ENCODE measurements around the gene TMEM178B. TPM values are rescaled to one million over a fixed set of nuclear protein-coding genes. Genes with fewer than 3 reads are reported as not detected.

The TMEM178B gene
- total and polyA plus RNA-seq, 2 experiments from 2014 or later = 0.24 to 0.30 TPM

DNA sequence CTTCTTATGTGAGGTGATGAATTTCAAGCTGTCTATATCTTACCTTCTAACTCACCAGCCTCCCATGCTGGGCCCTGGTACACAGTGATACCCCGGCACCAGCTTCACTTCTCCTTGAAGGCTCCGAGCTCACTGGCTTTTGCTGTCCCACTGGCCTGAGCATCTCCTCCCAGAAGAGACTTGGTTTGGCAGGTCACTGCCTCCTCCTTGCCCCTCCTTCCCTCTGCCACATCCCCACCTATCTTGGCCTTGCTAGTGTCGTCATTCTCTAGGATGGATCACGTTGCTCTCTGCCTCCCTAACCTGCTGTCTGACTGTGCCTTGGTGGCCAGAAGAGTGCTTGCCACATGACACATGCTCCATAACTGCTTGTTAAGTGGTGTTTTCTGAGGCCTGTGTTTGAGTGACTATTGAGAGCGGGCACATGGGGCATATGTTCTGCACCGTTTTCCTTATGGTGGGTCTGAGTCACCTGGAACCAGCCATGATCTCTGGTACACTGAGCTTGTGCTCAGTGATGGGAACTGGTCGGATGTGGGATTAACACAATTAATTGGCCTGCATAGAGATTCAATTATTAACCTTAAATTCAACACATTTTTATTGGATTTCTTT is 86.5 kb downstream of the TMEM178B start:
- no peaks in the 10 kb centered on the region for H4K20me1 ChIP-seq (ENCODE audit: insufficient read depth, poor library complexity, severe bottlenecking)
- H2AFZ ChIP-seq = no peak overlapping the region
- no peaks in the 10 kb centered on the region for H3K36me3 ChIP-seq (replicated peaks; ENCODE audit: insufficient read depth, low read depth)
- DNase-seq (ENCODE audit: low spot score) = no peak
- no peaks in the 10 kb centered on the region for H3K79me2 ChIP-seq
- H3K9me3 ChIP-seq (ENCODE audit: low read depth) = no peaks in the 10 kb centered on the region
- 88% methylated on average over 7 of the region's 7 CpGs for WGBS (ENCODE audit: low lambda C conversion rate, missing lambda C conversion rate)
- no peak overlapping the region for H3K4me3 ChIP-seq
- no peak overlapping the region for H3K4me2 ChIP-seq
- TF ChIP-seq EZH2 (IDR thresholded peaks at IDR 0.05; ENCODE audit: borderline replicate concordance) = no peak
- no peak for TF ChIP-seq EZH2phosphoT487 (IDR thresholded peaks at IDR 0.05; ENCODE audit: low read depth, severe bottlenecking, unreplicated experiment)
- TF ChIP-seq, protein P1, sequence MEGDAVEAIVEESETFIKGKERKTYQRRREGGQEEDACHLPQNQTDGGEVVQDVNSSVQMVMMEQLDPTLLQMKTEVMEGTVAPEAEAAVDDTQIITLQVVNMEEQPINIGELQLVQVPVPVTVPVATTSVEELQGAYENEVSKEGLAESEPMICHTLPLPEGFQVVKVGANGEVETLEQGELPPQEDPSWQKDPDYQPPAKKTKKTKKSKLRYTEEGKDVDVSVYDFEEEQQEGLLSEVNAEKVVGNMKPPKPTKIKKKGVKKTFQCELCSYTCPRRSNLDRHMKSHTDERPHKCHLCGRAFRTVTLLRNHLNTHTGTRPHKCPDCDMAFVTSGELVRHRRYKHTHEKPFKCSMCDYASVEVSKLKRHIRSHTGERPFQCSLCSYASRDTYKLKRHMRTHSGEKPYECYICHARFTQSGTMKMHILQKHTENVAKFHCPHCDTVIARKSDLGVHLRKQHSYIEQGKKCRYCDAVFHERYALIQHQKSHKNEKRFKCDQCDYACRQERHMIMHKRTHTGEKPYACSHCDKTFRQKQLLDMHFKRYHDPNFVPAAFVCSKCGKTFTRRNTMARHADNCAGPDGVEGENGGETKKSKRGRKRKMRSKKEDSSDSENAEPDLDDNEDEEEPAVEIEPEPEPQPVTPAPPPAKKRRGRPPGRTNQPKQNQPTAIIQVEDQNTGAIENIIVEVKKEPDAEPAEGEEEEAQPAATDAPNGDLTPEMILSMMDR (IDR thresholded peaks at IDR 0.05; ENCODE audit: poor library complexity) = no peak
- H3K27me3 ChIP-seq = no peaks in the 10 kb centered on the region
- no peaks in the 10 kb centered on the region for H3K4me1 ChIP-seq (ENCODE audit: insufficient read depth)
- H3K9me2 ChIP-seq (replicated peaks; ENCODE audit: insufficient read depth) = no peaks in the 10 kb centered on the region
- H3K27ac ChIP-seq = no peak overlapping the region

GRCh38 chr7:141161550-141162535 is 88.0 kb downstream of the TMEM178B start:
- no peak overlapping the region for H3K4me2 ChIP-seq
- no peaks in the 10 kb centered on the region for H3K79me2 ChIP-seq
- H3K4me3 ChIP-seq = no peak overlapping the region
- no peak for DNase-seq (ENCODE audit: low spot score)
- H3K4me1 ChIP-seq (ENCODE audit: insufficient read depth) = no peaks in the 10 kb centered on the region
- no peaks in the 10 kb centered on the region for H3K9me2 ChIP-seq (replicated peaks; ENCODE audit: insufficient read depth)
- no peak overlapping the region for H3K27ac ChIP-seq
- H2AFZ ChIP-seq = no peak overlapping the region
- H4K20me1 ChIP-seq (ENCODE audit: insufficient read depth, poor library complexity, severe bottlenecking) = no peaks in the 10 kb centered on the region
- H3K9me3 ChIP-seq (ENCODE audit: low read depth) = no peaks in the 10 kb centered on the region
- H3K27me3 ChIP-seq = no peaks in the 10 kb centered on the region
- H3K36me3 ChIP-seq (replicated peaks; ENCODE audit: insufficient read depth, low read depth) = no peaks in the 10 kb centered on the region
- WGBS (ENCODE audit: low lambda C conversion rate, missing lambda C conversion rate) = 76% methylated on average over 14 of the region's 14 CpGs
- TF ChIP-seq, protein P1 (IDR thresholded peaks at IDR 0.05; ENCODE audit: poor library complexity) = no peak
- TF ChIP-seq EZH2 (IDR thresholded peaks at IDR 0.05; ENCODE audit: borderline replicate concordance) (no peak), EZH2phosphoT487 (IDR thresholded peaks at IDR 0.05; ENCODE audit: low read depth, severe bottlenecking, unreplicated experiment) (no peak)

- H3K36me3 ChIP-seq (replicated peaks; ENCODE audit: insufficient read depth, low read depth) = no peaks in the 10 kb centered on the region
- H3K9me2 ChIP-seq (replicated peaks; ENCODE audit: insufficient read depth) = no peaks in the 10 kb centered on the region
- H3K4me2 ChIP-seq = no peak overlapping the region
- no peak for DNase-seq (ENCODE audit: low spot score)
- TF ChIP-seq EZH2phosphoT487 (IDR thresholded peaks at IDR 0.05; ENCODE audit: low read depth, severe bottlenecking, unreplicated experiment) (no peak), EZH2 (IDR thresholded peaks at IDR 0.05; ENCODE audit: borderline replicate concordance) (no peak)
- TF ChIP-seq, protein P1 (IDR thresholded peaks at IDR 0.05; ENCODE audit: poor library complexity) = no peak
- WGBS (ENCODE audit: low lambda C conversion rate, missing lambda C conversion rate) = 42% methylated on average over 2 of the region's 2 CpGs
- H3K79me2 ChIP-seq = no peaks in the 10 kb centered on the region
- no peak overlapping the region for H3K27ac ChIP-seq
- no peaks in the 10 kb centered on the region for H3K9me3 ChIP-seq (ENCODE audit: low read depth)
- no peaks in the 10 kb centered on the region for H3K4me1 ChIP-seq (ENCODE audit: insufficient read depth)
- no peaks in the 10 kb centered on the region for H4K20me1 ChIP-seq (ENCODE audit: insufficient read depth, poor library complexity, severe bottlenecking)
- H2AFZ ChIP-seq = no peak overlapping the region
- no peaks in the 10 kb centered on the region for H3K27me3 ChIP-seq
- H3K4me3 ChIP-seq = no peak overlapping the region
These were observed 91.7 kb downstream of the TMEM178B start for GRCh38 chr7:141165521-141165920.
